Lung (tissue), 12 donors: ENCODE results near the gene PLCB4. TPM values are rescaled to one million over a fixed set of nuclear protein-coding genes. Genes with fewer than 3 reads are reported as not detected.

Experiments
- ATAC-seq: fragments of 200-7000 bp; cut with Tn5 transposase; one replicate; pipeline ENCODE4 v1.9.1; 2020; ENCODE audit warnings: moderate number of reproducible peaks; ENCODE audit not compliant: insufficient read depth, low FRiP score
- DNase-seq, 3 donors: peaks; one replicate each; pipeline ENCODE4 v3.0.0-alpha.2; 2013 to 2017
- H3K27ac ChIP-seq, 2 donors: one replicate each; pipeline ENCODE4 v1.5.1; 2013; ENCODE audit warnings: mild to moderate bottlenecking in 2 of 2, moderate library complexity in 2 of 2, control low read depth in 1 of 2, inconsistent platforms in 1 of 2, low read depth in 1 of 2, low read length in 1 of 2
- H3K27me3 ChIP-seq, 3 donors: one replicate each; pipeline ENCODE4 v1.5.1; 2013; ENCODE audit warnings: low read length in 2 of 3; ENCODE audit not compliant: control insufficient read depth in 3 of 3, insufficient read depth in 3 of 3
- H3K36me3 ChIP-seq, 4 donors: one replicate each; pipeline ENCODE4 v1.5.1; 2013; ENCODE audit warnings: low read length in 4 of 4, mild to moderate bottlenecking in 1 of 4, moderate library complexity in 1 of 4; ENCODE audit not compliant: control insufficient read depth in 4 of 4, insufficient read depth in 4 of 4
- H3K4me1 ChIP-seq, 5 donors: one replicate each; pipeline ENCODE4 v1.5.1; 2013; ENCODE audit warnings: low read length in 5 of 5, mild to moderate bottlenecking in 2 of 5, moderate library complexity in 1 of 5; ENCODE audit not compliant: control insufficient read depth in 5 of 5, insufficient read depth in 5 of 5
- H3K4me3 ChIP-seq: one replicate; pipeline ENCODE4 v1.5.1; 2013; ENCODE audit warnings: mild to moderate bottlenecking, control low read depth, moderate library complexity
- H3K9ac ChIP-seq, 2 donors: one replicate each; pipeline ENCODE4 v1.5.1; 2013; ENCODE audit warnings: low read length in 2 of 2, control low read depth in 1 of 2; ENCODE audit not compliant: insufficient read depth in 1 of 2
- H3K9me3 ChIP-seq, 4 donors: one replicate each; pipeline ENCODE4 v1.5.1; 2013; ENCODE audit warnings: low read length in 3 of 4, mild to moderate bottlenecking in 1 of 4, moderate library complexity in 1 of 4; ENCODE audit not compliant: control insufficient read depth in 4 of 4, insufficient read depth in 3 of 4
- CTCF ChIP-seq: IDR thresholded peaks from 2 replicates; pipeline ENCODE4 v1.5.1; 2012; ENCODE audit warnings: mild to moderate bottlenecking; ENCODE audit errors: control extremely low read depth, extremely low read depth
- WGBS, 2 donors: extraction: QIAGEN DNeasy Blood & Tissue Kit; methylation state at CpG; one replicate each; pipeline ENCODE4 v1.1.7; 2013; 5-methylcytosine and 5-hydroxymethylcytosine counted together
- polyA plus RNA-seq, 2 donors: library from polyadenylated mRNA; stranded (reverse); fragments of 200-250 nt; gene quantifications; one replicate each; pipeline ENCODE4 v1.2.1, GENCODE V29; 2013
- total RNA-seq, 2 donors: library from RNA; depleted of rRNA in 1 of 2; stranded (reverse); fragments of >200 nt in 1 of 2; gene quantifications; one replicate each; pipeline ENCODE4 v1.2.1, GENCODE V29; 2014 to 2021
- donor health status: control.
- donor health status: control.
- donor health status: Bipolar disorder and iron deficiency.
- donor health status: healthy.
- donor health status: DM: yes; HTN: yes; CAD: no.

PLCB4 gene
- total and polyA plus RNA-seq, 4 donors: 2.1 to 18.6 (median 5.6) TPM

DNA sequence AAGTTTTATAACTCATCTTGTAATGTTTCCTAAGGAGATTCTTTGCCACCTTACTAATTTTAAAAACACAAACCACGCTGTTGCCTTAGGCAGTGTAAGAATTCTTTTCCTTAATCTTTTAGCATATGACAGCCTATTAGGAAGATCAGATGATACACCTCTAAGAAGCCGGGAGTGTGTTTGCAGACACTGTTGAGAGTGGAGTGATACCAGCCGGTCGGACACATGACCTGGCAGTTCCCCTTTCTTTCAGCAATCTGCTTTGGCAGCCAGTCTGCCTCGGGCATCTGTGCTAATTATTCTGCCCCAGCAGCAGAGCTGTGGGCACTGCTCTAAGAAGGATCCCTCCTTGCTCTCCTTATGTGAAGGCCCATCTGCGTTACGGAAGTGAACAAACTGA lies 50.9 kb downstream of the PLCB4 start:
- ATAC-seq (peak; percentile 19), DNase-seq (peak; percentile 40 to 64 (median 53))
- Histone ChIP-seq H3K27ac (peak overlapping the region in 1 of 2 donors; percentile 36), H3K4me3 (no peak overlapping the region), H3K4me1 (peaks cover 0 to 7% (median 3%) of the 10 kb centered on the region in 5 donors), H3K27me3 (no peaks in the 10 kb centered on the region), H3K9me3 (no peaks in the 10 kb centered on the region), H3K36me3 (no peaks in the 10 kb centered on the region), H3K9ac (no peak overlapping the region)
- no peak for TF ChIP-seq CTCF
- WGBS, 2 donors: 21 to 44% methylated on average over 7 of the region's 7 CpGs

- ATAC-seq (no peak), DNase-seq (no peak)
- no peak for TF ChIP-seq CTCF
- Histone ChIP-seq H3K4me1 (peaks cover 0 to 10% (median 3%) of the 10 kb centered on the region in 5 donors), H3K4me3 (no peak overlapping the region), H3K9me3 (no peaks in the 10 kb centered on the region), H3K9ac (no peak overlapping the region), H3K27ac (no peak overlapping the region), H3K36me3 (no peaks in the 10 kb centered on the region), H3K27me3 (no peaks in the 10 kb centered on the region)
- WGBS, 2 donors: 56 to 81% methylated on average over 6 of the region's 6 CpGs
These were observed 52.3 kb downstream of the PLCB4 start for GRCh38 chr20:9121211-9121610.

DNA sequence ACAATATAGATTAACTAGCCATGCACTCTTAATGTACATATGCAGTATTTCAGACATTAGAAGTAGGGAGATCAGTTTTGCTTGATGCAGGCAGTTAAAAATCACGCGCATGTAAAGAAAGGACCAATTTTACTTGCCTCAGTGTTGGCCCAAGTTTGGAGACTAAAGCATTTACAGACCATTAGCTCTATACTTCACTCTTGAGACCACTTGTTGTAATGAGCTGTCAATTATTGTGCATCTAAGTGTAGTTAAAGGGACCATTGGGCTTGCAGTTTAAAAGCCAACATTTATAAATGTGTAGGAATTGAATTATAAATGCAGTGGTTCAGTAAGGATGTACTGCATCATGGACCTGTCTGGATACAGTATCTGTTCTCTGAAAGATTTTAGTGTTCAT lies 53.7 kb downstream of the PLCB4 start:
- peaks cover 0 to 11% (median 3%) of the 10 kb centered on the region in 5 donors for H3K4me1 ChIP-seq
- 94 to 97% methylated on average over 2 of the region's 2 CpGs for WGBS, 2 donors
- no peak overlapping the region for H3K4me3 ChIP-seq
- no peak overlapping the region for H3K9ac ChIP-seq
- H3K9me3 ChIP-seq: no peaks in the 10 kb centered on the region
- no peak for TF ChIP-seq CTCF
- no peak overlapping the region for H3K27ac ChIP-seq
- no peaks in the 10 kb centered on the region for H3K27me3 ChIP-seq
- no peak for ATAC-seq
- no peaks in the 10 kb centered on the region for H3K36me3 ChIP-seq
- DNase-seq: no peak

DNA sequence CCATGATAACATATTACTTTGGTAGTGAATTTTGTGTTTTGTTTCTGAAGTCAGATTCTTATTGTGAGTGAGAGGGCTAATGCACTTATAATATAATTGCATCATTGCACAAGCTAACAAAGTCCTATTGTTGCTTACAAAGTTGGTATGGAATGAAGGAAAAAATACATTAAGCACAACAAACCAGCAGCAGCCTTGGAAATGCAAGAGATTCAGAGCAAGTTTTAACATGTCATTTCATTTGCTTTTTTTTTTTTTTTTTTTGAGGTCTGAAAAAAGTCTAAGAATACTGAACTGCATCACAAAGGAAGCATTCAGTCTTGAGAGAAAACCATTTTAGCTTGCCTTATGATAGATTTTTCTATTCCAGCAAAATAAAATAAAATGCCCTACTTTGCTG lies 57.6 kb downstream of the PLCB4 start:
- Histone ChIP-seq H3K4me1 (peaks cover 0 to 21% (median 15%) of the 10 kb centered on the region in 5 donors), H3K4me3 (no peak overlapping the region), H3K9me3 (peaks cover 0 to 2% (median under 1%) of the 10 kb centered on the region in 4 donors), H3K36me3 (no peaks in the 10 kb centered on the region), H3K27me3 (no peaks in the 10 kb centered on the region), H3K27ac (no peak overlapping the region), H3K9ac (no peak overlapping the region)
- TF ChIP-seq CTCF: no peak
- DNase-seq (peak in 1 of 3 donors; percentile 31), ATAC-seq (no peak)
